IPS DF 4.7 (cell line): ENCODE measurements around the gene SUN3.
"Not testable (repeated sequence)": the region's sequence is repeated elsewhere in the genome, so short reads cannot be mapped to it uniquely, and the experiment has no call there.

Experiments
- DNase-seq: peaks from one replicate; pipeline ENCODE4 v3.0.0-alpha.2; 2013; ENCODE audit warnings: low spot score; ENCODE audit errors: extremely low read depth

The SUN3 gene

GRCh38 chr7:47945261-47946015 lies 83.5 kb downstream of the SUN3 start:
- DNase-seq, result no peak

GRCh38 chr7:47944536-47945260 lies 84.2 kb downstream of the SUN3 start:
- DNase-seq, result no peak

GRCh38 chr7:47943676-47944474 lies 85.0 kb downstream of the SUN3 start:
- DNase-seq, result no peak

- DNase-seq, result not testable (repeated sequence)
Observed at GRCh38 chr7:47942651-47943050, 86.3 kb downstream of the SUN3 start.

GRCh38 chr7:47942132-47942531 lies 86.8 kb downstream of the SUN3 start:
- DNase-seq, result no peak

- DNase-seq, result no peak
Observed at GRCh38 chr7:47941136-47941844, 87.6 kb downstream of the SUN3 start.

- no peak for DNase-seq
Observed at GRCh38 chr7:47940088-47941013, 88.6 kb downstream of the SUN3 start.

- DNase-seq, result no peak
Observed at GRCh38 chr7:47939425-47940036, 89.4 kb downstream of the SUN3 start.

GRCh38 chr7:47938574-47939165 lies 90.2 kb downstream of the SUN3 start:
- no peak for DNase-seq

GRCh38 chr7:47937711-47938573 lies 91.0 kb downstream of the SUN3 start:
- DNase-seq, result no peak
